DND-41 (cell line): ENCODE data around the gene SCLY.
"Not testable (repeated sequence)": the region's sequence is repeated elsewhere in the genome, so short reads cannot be mapped to it uniquely, and the experiment has no call there.

Experiments
- ATAC-seq: fragments of 200-7000 bp; cut with Tn5 transposase; 3 replicates; pipeline ENCODE4 v1.9.1; 2021; ENCODE audit warnings: low read depth; ENCODE audit not compliant: insufficient read depth
- DNase-seq: peaks from one replicate; pipeline ENCODE4 v3.0.0-alpha.2; 2020
- H2AFZ ChIP-seq: 2 replicates; pipeline ENCODE4 v1.6.0; 2012; ENCODE audit warnings: low read depth, low read length
- H3K27ac ChIP-seq: 2 replicates; pipeline ENCODE4 v1.5.1; 2012; ENCODE audit warnings: low read length, inconsistent platforms
- H3K27me3 ChIP-seq: fragments of 200-600 bp; sonication (generic); 2 replicates; pipeline ENCODE4 v1.6.0; 2012; ENCODE audit warnings: low read length, mild to moderate bottlenecking, inconsistent platforms; ENCODE audit not compliant: insufficient read depth, poor library complexity
- H3K36me3 ChIP-seq: 2 replicates; pipeline ENCODE4 v1.5.1; 2012; ENCODE audit warnings: low read length, inconsistent platforms; ENCODE audit not compliant: insufficient read depth
- H3K4me1 ChIP-seq: 2 replicates; pipeline ENCODE4 v1.5.1; 2012; ENCODE audit warnings: mild to moderate bottlenecking, low read length; ENCODE audit not compliant: insufficient read depth
- H3K4me2 ChIP-seq: 2 replicates; pipeline ENCODE4 v1.6.0; 2012; ENCODE audit warnings: mild to moderate bottlenecking, moderate library complexity, low read length, inconsistent platforms; ENCODE audit not compliant: insufficient read depth
- H3K4me3 ChIP-seq, 2 experiments: fragments of 200-600 bp in 1 of 2; shearing (Covaris generic) in 1 of 2; 2 replicates each; pipeline ENCODE4 v1.5.1; 2012 to 2016; ENCODE audit warnings: inconsistent platforms in 2 of 2, low read length in 2 of 2, mild to moderate bottlenecking in 2 of 2, low read depth in 1 of 2, moderate library complexity in 1 of 2
- H3K79me2 ChIP-seq: 2 replicates; pipeline ENCODE4 v1.6.0; 2012; ENCODE audit warnings: low read length, inconsistent platforms; ENCODE audit not compliant: insufficient read depth
- H3K9ac ChIP-seq: 2 replicates; pipeline ENCODE4 v1.6.0; 2012; ENCODE audit warnings: low read depth, mild to moderate bottlenecking, inconsistent platforms, low read length, moderate library complexity
- H3K9me3 ChIP-seq: 2 replicates; pipeline ENCODE4 v1.5.1; 2012; ENCODE audit warnings: low read length, moderate library complexity, mild to moderate bottlenecking, inconsistent platforms; ENCODE audit not compliant: insufficient read depth, severe bottlenecking
- H4K20me1 ChIP-seq: 2 replicates; pipeline ENCODE4 v1.6.0; 2012; ENCODE audit warnings: low read length; ENCODE audit not compliant: insufficient read depth
- CTCF ChIP-seq: IDR thresholded peaks from 2 replicates; pipeline ENCODE4 v1.5.1; 2012; ENCODE audit warnings: borderline replicate concordance, low read length, moderate library complexity, mild to moderate bottlenecking; ENCODE audit not compliant: poor library complexity, severe bottlenecking; ENCODE audit errors: extremely low read depth
- EZH2 ChIP-seq: IDR thresholded peaks from 3 replicates; pipeline ENCODE4 v1.6.1; 2012; ENCODE audit warnings: borderline replicate concordance, low read depth, mild to moderate bottlenecking, moderate library complexity, low read length, inconsistent platforms; ENCODE audit not compliant: severe bottlenecking

Gene SCLY

GRCh38 chr2:238066218-238066617 lies 5.4 kb downstream of the SCLY start:
- Histone ChIP-seq H3K27ac (no peak overlapping the region), H3K9ac (no peak overlapping the region), H3K4me1 (peaks cover 59% of the 10 kb centered on the region), H3K4me2 (no peak overlapping the region), H3K36me3 (peaks cover 62% of the 10 kb centered on the region), H3K4me3 (no peak overlapping the region), H3K9me3 (no peaks in the 10 kb centered on the region), H3K27me3 (no peaks in the 10 kb centered on the region), H4K20me1 (0 out of 2 replicates have a peak, but pooled peaks cover 4% of the 10 kb centered on the region), H3K79me2 (peaks cover 37% of the 10 kb centered on the region), H2AFZ (no peak overlapping the region)
- TF ChIP-seq EZH2 (no peak), CTCF (no peak)
- DNase-seq (no peak), ATAC-seq (no peak)

GRCh38 chr2:238066718-238067117 lies 5.9 kb downstream of the SCLY start:
- ATAC-seq, H3K9me3 ChIP-seq, H3K27me3 ChIP-seq, H2AFZ ChIP-seq, H3K4me3 ChIP-seq, H4K20me1 ChIP-seq, H3K27ac ChIP-seq, DNase-seq, H3K4me2 ChIP-seq, H3K9ac ChIP-seq: not testable (repeated sequence)
- Histone ChIP-seq H3K36me3 (peaks cover 65% of the 10 kb centered on the region), H3K4me1 (peaks cover 57% of the 10 kb centered on the region), H3K79me2 (peaks cover 32% of the 10 kb centered on the region)

- peak overlapping the region; percentile 55 for H3K27ac ChIP-seq
Measured at GRCh38 chr2:238067939-238068338, 7.1 kb downstream of the SCLY start.

More at GRCh38 chr2:238067939-238068338, 7.1 kb downstream of the SCLY start:
- peak; percentile 64 for ATAC-seq
- peaks cover 45% of the 10 kb centered on the region for H3K4me1 ChIP-seq
- peaks cover 75% of the 10 kb centered on the region for H3K36me3 ChIP-seq
- TF ChIP-seq CTCF (no peak), EZH2 (no peak)
- H3K9me3 ChIP-seq = no peaks in the 10 kb centered on the region
- H3K27me3 ChIP-seq = no peaks in the 10 kb centered on the region
- no peak overlapping the region for H2AFZ ChIP-seq
- no peak overlapping the region for H3K4me2 ChIP-seq
- H3K9ac ChIP-seq = no peak overlapping the region
- no peak overlapping the region for H3K4me3 ChIP-seq
- DNase-seq = peak; percentile 24
- H3K79me2 ChIP-seq = peaks cover 21% of the 10 kb centered on the region
- H4K20me1 ChIP-seq = 0 out of 2 replicates have a peak, but pooled peaks cover 4% of the 10 kb centered on the region
